Measurements from ENCODE around the gene ATXN1. TPM values are rescaled to one million over a fixed set of nuclear protein-coding genes. Genes with fewer than 3 reads are reported as not detected.

The ATXN1 gene
- total and polyA plus RNA-seq, 2 of the 8 experiments (the other 6 are each of a cell fraction or from before 2014, with no cell fraction given), result 1.6 to 4.0 TPM

DNA sequence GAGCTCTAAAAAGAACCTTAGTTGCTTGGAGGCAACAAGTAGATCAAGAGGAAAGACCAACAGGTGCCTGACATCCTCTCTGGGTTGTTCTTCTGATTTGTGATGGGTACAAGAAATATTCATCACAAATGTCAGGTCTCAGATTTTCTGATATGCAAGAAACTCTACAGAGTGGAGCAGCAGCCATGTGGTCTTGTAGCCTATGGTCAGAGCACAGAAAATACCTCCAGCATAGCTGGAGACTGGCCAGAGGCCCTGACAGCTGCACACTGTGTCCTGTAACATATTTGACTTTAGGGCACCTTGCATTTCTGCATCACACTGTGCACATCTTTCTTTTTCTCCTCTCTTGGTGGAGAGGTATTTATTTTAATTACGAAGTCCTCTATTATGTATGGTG lies 406.6 kb downstream of the ATXN1 start (continued):
- TF ChIP-seq, protein P1, sequence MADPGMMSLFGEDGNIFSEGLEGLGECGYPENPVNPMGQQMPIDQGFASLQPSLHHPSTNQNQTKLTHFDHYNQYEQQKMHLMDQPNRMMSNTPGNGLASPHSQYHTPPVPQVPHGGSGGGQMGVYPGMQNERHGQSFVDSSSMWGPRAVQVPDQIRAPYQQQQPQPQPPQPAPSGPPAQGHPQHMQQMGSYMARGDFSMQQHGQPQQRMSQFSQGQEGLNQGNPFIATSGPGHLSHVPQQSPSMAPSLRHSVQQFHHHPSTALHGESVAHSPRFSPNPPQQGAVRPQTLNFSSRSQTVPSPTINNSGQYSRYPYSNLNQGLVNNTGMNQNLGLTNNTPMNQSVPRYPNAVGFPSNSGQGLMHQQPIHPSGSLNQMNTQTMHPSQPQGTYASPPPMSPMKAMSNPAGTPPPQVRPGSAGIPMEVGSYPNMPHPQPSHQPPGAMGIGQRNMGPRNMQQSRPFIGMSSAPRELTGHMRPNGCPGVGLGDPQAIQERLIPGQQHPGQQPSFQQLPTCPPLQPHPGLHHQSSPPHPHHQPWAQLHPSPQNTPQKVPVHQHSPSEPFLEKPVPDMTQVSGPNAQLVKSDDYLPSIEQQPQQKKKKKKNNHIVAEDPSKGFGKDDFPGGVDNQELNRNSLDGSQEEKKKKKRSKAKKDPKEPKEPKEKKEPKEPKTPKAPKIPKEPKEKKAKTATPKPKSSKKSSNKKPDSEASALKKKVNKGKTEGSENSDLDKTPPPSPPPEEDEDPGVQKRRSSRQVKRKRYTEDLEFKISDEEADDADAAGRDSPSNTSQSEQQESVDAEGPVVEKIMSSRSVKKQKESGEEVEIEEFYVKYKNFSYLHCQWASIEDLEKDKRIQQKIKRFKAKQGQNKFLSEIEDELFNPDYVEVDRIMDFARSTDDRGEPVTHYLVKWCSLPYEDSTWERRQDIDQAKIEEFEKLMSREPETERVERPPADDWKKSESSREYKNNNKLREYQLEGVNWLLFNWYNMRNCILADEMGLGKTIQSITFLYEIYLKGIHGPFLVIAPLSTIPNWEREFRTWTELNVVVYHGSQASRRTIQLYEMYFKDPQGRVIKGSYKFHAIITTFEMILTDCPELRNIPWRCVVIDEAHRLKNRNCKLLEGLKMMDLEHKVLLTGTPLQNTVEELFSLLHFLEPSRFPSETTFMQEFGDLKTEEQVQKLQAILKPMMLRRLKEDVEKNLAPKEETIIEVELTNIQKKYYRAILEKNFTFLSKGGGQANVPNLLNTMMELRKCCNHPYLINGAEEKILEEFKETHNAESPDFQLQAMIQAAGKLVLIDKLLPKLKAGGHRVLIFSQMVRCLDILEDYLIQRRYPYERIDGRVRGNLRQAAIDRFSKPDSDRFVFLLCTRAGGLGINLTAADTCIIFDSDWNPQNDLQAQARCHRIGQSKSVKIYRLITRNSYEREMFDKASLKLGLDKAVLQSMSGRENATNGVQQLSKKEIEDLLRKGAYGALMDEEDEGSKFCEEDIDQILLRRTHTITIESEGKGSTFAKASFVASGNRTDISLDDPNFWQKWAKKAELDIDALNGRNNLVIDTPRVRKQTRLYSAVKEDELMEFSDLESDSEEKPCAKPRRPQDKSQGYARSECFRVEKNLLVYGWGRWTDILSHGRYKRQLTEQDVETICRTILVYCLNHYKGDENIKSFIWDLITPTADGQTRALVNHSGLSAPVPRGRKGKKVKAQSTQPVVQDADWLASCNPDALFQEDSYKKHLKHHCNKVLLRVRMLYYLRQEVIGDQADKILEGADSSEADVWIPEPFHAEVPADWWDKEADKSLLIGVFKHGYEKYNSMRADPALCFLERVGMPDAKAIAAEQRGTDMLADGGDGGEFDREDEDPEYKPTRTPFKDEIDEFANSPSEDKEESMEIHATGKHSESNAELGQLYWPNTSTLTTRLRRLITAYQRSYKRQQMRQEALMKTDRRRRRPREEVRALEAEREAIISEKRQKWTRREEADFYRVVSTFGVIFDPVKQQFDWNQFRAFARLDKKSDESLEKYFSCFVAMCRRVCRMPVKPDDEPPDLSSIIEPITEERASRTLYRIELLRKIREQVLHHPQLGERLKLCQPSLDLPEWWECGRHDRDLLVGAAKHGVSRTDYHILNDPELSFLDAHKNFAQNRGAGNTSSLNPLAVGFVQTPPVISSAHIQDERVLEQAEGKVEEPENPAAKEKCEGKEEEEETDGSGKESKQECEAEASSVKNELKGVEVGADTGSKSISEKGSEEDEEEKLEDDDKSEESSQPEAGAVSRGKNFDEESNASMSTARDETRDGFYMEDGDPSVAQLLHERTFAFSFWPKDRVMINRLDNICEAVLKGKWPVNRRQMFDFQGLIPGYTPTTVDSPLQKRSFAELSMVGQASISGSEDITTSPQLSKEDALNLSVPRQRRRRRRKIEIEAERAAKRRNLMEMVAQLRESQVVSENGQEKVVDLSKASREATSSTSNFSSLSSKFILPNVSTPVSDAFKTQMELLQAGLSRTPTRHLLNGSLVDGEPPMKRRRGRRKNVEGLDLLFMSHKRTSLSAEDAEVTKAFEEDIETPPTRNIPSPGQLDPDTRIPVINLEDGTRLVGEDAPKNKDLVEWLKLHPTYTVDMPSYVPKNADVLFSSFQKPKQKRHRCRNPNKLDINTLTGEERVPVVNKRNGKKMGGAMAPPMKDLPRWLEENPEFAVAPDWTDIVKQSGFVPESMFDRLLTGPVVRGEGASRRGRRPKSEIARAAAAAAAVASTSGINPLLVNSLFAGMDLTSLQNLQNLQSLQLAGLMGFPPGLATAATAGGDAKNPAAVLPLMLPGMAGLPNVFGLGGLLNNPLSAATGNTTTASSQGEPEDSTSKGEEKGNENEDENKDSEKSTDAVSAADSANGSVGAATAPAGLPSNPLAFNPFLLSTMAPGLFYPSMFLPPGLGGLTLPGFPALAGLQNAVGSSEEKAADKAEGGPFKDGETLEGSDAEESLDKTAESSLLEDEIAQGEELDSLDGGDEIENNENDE (IDR thresholded peaks at IDR 0.05; ENCODE audit: insufficient replicate concordance, low read length), result no peak
- TF ChIP-seq, protein P2, sequence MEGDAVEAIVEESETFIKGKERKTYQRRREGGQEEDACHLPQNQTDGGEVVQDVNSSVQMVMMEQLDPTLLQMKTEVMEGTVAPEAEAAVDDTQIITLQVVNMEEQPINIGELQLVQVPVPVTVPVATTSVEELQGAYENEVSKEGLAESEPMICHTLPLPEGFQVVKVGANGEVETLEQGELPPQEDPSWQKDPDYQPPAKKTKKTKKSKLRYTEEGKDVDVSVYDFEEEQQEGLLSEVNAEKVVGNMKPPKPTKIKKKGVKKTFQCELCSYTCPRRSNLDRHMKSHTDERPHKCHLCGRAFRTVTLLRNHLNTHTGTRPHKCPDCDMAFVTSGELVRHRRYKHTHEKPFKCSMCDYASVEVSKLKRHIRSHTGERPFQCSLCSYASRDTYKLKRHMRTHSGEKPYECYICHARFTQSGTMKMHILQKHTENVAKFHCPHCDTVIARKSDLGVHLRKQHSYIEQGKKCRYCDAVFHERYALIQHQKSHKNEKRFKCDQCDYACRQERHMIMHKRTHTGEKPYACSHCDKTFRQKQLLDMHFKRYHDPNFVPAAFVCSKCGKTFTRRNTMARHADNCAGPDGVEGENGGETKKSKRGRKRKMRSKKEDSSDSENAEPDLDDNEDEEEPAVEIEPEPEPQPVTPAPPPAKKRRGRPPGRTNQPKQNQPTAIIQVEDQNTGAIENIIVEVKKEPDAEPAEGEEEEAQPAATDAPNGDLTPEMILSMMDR (IDR thresholded peaks at IDR 0.05; ENCODE audit: control extremely low read depth in 1 of 3, insufficient read depth in 1 of 3, low read depth in 1 of 3, low read length in 3 of 3), result no peak
- TF ChIP-seq RNF2 (IDR thresholded peaks at IDR 0.05; ENCODE audit: borderline replicate concordance, low read depth, low read length, missing control alignments, poor library complexity, severe bottlenecking) (no peak), TBP (IDR thresholded peaks at IDR 0.05; ENCODE audit: low read depth, low read length) (no peak), SIX5 (IDR thresholded peaks at IDR 0.05; ENCODE audit: low read depth, low read length) (no peak), RBBP5 (IDR thresholded peaks at IDR 0.05; ENCODE audit: borderline replicate concordance, low read depth, low read length) (no peak)
